OCI-LY1 (cell line): ENCODE data around the gene PTPN11.

Source experiments
- H2AFZ ChIP-seq: fragments of 200-600 bp; sonication (generic), shearing (Covaris generic); 2 replicates; pipeline ENCODE4 v1.6.0; 2014; ENCODE audit warnings: antibody characterized with exemption, mild to moderate bottlenecking, low read length
- H3F3A ChIP-seq: fragments of 200-600 bp; sonication (generic), shearing (Covaris generic); 2 replicates; pipeline ENCODE4 v1.6.0; 2014; ENCODE audit warnings: mild to moderate bottlenecking, antibody characterized with exemption, low read length, moderate library complexity; ENCODE audit not compliant: insufficient read depth
- H3K27ac ChIP-seq: fragments of 200-600 bp; sonication (generic); 2 replicates; pipeline ENCODE4 v1.5.1; 2014; ENCODE audit warnings: low read length, mixed run types, mild to moderate bottlenecking, low read depth; ENCODE audit not compliant: poor library complexity, severe bottlenecking
- H3K27me3 ChIP-seq: fragments of 200-600 bp; sonication (generic); 2 replicates; pipeline ENCODE4 v1.6.0; 2014; ENCODE audit warnings: antibody characterized with exemption, mild to moderate bottlenecking, low read length, moderate library complexity; ENCODE audit not compliant: insufficient read depth
- H3K36me3 ChIP-seq: fragments of 200-600 bp; sonication (generic); 2 replicates; pipeline ENCODE4 v1.6.1; 2014; ENCODE audit warnings: mild to moderate bottlenecking, antibody characterized with exemption, low read length, moderate library complexity, mixed read lengths; ENCODE audit not compliant: insufficient read depth
- H3K4me1 ChIP-seq: fragments of 200-600 bp; sonication (generic); 2 replicates; pipeline ENCODE4 v1.5.1; 2014; ENCODE audit warnings: mild to moderate bottlenecking, low read length, moderate library complexity; ENCODE audit not compliant: insufficient read depth, severe bottlenecking
- H3K4me2 ChIP-seq: fragments of 200-600 bp; sonication (generic), shearing (Covaris generic); 2 replicates; pipeline ENCODE4 v1.6.1; 2014; ENCODE audit warnings: low read length
- H3K4me3 ChIP-seq: fragments of 200-600 bp; sonication (generic); 2 replicates; pipeline ENCODE4 v1.5.1; 2014; ENCODE audit warnings: low read length, low read depth, mild to moderate bottlenecking, mixed read lengths; ENCODE audit not compliant: poor library complexity, severe bottlenecking
- H3K79me2 ChIP-seq: fragments of 200-600 bp; shearing (Covaris generic); 2 replicates; pipeline ENCODE4 v1.6.1; 2016; ENCODE audit warnings: mixed run types, low read length, mixed read lengths; ENCODE audit not compliant: insufficient read depth
- H3K9ac ChIP-seq: fragments of 200-600 bp; sonication (generic), shearing (Covaris generic); 2 replicates; pipeline ENCODE4 v1.6.1; 2014; ENCODE audit warnings: mild to moderate bottlenecking, low read length, mixed read lengths
- H3K9me2 ChIP-seq: fragments of 200-600 bp; sonication (generic), shearing (Covaris generic); 2 replicates; pipeline ENCODE4 v1.6.1; 2014; ENCODE audit warnings: low read depth, mild to moderate bottlenecking, low read length, mixed read lengths
- H3K9me3 ChIP-seq: fragments of 200-600 bp; shearing (Covaris generic); 2 replicates; pipeline ENCODE4 v1.6.1; 2014; ENCODE audit warnings: low read length, mixed read lengths
- H4K20me1 ChIP-seq: fragments of 200-600 bp; sonication (generic), shearing (Covaris generic); 2 replicates; pipeline ENCODE4 v1.6.0; 2016; ENCODE audit warnings: mild to moderate bottlenecking, low read length; ENCODE audit not compliant: insufficient read depth
- EZH2 ChIP-seq: fragments of 200-600 bp; sonication (generic), shearing (Covaris generic); IDR thresholded peaks from 2 replicates; pipeline ENCODE4 v1.8.0; 2017; ENCODE audit warnings: borderline replicate concordance, mixed run types, mild to moderate bottlenecking, antibody characterized with exemption, low read length, moderate library complexity, mixed read lengths
- TF ChIP-seq, protein P1 (sequence below): fragments of 200-600 bp; sonication (generic), shearing (Covaris generic); IDR thresholded peaks from 2 replicates; pipeline ENCODE4 v1.5.1; 2017; ENCODE audit warnings: mild to moderate bottlenecking, antibody characterized with exemption, low read length, moderate library complexity, mixed read lengths

PTPN11 gene

DNA sequence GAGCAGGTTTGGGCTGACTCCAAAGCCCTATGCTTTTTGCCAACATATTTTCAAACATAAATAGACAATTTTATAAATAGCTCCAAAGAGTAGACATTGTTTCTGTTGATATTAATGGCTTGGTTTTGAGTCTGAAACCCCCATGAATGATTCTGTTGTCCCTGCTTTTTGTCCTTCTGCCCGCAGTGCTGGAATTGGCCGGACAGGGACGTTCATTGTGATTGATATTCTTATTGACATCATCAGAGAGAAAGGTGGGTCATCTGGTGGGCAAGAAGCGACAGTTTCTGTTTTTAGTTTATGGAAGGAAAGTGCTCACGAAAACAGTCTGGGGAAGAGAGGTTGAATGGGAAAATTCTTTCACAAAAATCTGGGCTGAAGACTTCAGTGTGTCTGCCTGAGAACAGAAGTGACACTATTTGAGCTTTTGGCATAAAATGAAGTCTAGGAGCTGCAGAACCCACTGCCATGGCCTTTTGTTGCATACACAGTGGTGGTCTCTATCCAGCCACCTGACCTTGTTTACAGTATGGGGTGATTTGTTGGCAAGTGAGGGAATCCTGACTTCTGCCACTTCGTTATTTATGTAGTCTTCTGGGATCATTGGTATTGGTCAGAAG is 69.6 kb downstream of the PTPN11 start:
- Histone ChIP-seq H3K36me3 (peaks cover 84% of the 10 kb centered on the region), H3K4me1 (no peaks in the 10 kb centered on the region), H3K4me3 (no peak overlapping the region), H3K9me2 (no peaks in the 10 kb centered on the region), H3K27me3 (no peaks in the 10 kb centered on the region), H3K79me2 (no peaks in the 10 kb centered on the region), H3K4me2 (no peak overlapping the region), H3K9me3 (no peaks in the 10 kb centered on the region), H4K20me1 (no peaks in the 10 kb centered on the region), H2AFZ (no peak overlapping the region), H3K27ac (no peak overlapping the region), H3F3A (peaks cover 3% of the 10 kb centered on the region; the same call in 1 of the 2 replicates), H3K9ac (no peak overlapping the region)
- no peak for TF ChIP-seq EZH2
- TF ChIP-seq, protein P1, sequence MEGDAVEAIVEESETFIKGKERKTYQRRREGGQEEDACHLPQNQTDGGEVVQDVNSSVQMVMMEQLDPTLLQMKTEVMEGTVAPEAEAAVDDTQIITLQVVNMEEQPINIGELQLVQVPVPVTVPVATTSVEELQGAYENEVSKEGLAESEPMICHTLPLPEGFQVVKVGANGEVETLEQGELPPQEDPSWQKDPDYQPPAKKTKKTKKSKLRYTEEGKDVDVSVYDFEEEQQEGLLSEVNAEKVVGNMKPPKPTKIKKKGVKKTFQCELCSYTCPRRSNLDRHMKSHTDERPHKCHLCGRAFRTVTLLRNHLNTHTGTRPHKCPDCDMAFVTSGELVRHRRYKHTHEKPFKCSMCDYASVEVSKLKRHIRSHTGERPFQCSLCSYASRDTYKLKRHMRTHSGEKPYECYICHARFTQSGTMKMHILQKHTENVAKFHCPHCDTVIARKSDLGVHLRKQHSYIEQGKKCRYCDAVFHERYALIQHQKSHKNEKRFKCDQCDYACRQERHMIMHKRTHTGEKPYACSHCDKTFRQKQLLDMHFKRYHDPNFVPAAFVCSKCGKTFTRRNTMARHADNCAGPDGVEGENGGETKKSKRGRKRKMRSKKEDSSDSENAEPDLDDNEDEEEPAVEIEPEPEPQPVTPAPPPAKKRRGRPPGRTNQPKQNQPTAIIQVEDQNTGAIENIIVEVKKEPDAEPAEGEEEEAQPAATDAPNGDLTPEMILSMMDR, result no peak

DNA sequence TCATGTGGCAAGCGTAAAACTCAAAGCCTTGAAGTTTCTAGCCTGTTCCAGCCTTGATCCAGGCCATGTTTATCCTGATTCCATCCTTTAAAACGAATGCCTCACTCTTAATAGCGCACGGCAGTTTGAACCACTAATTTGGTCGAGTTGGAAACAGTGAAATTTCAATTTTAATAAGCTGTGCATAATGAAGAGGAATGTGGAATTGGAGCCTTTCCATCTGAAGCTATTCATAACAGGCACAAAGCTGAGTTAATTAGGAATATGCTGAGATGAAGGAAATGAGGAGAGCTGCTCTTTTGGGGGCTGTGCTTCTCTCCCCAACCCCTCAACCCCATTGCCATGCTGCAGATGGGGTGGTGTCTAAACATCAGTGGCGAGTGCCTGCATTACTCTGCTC is 70.7 kb downstream of the PTPN11 start:
- Histone ChIP-seq H3K4me3 (no peak overlapping the region), H3K79me2 (no peaks in the 10 kb centered on the region), H3K9me3 (no peaks in the 10 kb centered on the region), H3K4me2 (no peak overlapping the region), H3F3A (peaks cover 3% of the 10 kb centered on the region; the same call in 1 of the 2 replicates), H3K27ac (no peak overlapping the region), H3K36me3 (peaks cover 85% of the 10 kb centered on the region), H3K9me2 (no peaks in the 10 kb centered on the region), H3K27me3 (no peaks in the 10 kb centered on the region), H4K20me1 (no peaks in the 10 kb centered on the region), H3K9ac (no peak overlapping the region), H3K4me1 (no peaks in the 10 kb centered on the region), H2AFZ (no peak overlapping the region)
- TF ChIP-seq EZH2, result no peak
- TF ChIP-seq, protein P1, result no peak

DNA sequence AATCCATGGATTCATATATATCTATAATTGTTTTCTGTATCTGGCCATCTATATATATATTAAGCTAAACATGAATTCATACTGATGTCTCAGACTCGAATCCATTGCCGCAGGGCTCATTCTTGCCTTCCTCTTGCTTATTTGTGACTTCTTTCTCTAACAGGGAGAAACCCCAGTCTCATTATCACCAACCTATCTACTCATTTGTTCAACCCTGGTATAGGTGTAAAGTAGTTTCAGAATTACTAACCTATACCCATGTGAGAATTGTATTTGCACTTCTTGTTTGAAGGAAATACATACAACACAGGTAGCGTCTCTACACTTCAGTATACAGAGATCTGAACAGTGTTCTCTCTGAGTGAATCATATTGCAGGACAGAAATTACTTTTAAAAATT is 77.7 kb downstream of the PTPN11 start:
- no peak overlapping the region for H2AFZ ChIP-seq
- no peaks in the 10 kb centered on the region for H4K20me1 ChIP-seq
- no peak overlapping the region for H3K27ac ChIP-seq
- no peaks in the 10 kb centered on the region for H3K27me3 ChIP-seq
- no peak overlapping the region for H3K4me3 ChIP-seq
- H3K4me2 ChIP-seq, result no peak overlapping the region
- H3K9me2 ChIP-seq, result no peaks in the 10 kb centered on the region
- H3F3A ChIP-seq, result no peaks in the 10 kb centered on the region
- H3K4me1 ChIP-seq, result no peaks in the 10 kb centered on the region
- peaks cover 58% of the 10 kb centered on the region for H3K36me3 ChIP-seq
- H3K79me2 ChIP-seq, result no peaks in the 10 kb centered on the region
- TF ChIP-seq EZH2, result no peak
- TF ChIP-seq, protein P1, result no peak
- no peak overlapping the region for H3K9ac ChIP-seq
- no peaks in the 10 kb centered on the region for H3K9me3 ChIP-seq
